HUES64 (cell line): ENCODE data around the gene KCNE3.

ENCODE experiments used
- H3K27ac ChIP-seq: 2 replicates; pipeline ENCODE4 v1.7.0; 2013; ENCODE audit warnings: low read depth, low read length, inconsistent platforms
- H3K27me3 ChIP-seq: 2 replicates; pipeline ENCODE4 v1.6.1; 2013; ENCODE audit warnings: mild to moderate bottlenecking, low read length; ENCODE audit not compliant: insufficient read depth
- H3K36me3 ChIP-seq: 2 replicates; pipeline ENCODE4 v1.6.1; 2013; ENCODE audit warnings: mild to moderate bottlenecking, low read length; ENCODE audit not compliant: insufficient read depth
- H3K4me1 ChIP-seq: 2 replicates; pipeline ENCODE4 v1.6.1; 2013; ENCODE audit warnings: mild to moderate bottlenecking, low read length, moderate library complexity; ENCODE audit not compliant: insufficient read depth
- H3K4me3 ChIP-seq: 2 replicates; pipeline ENCODE4 v1.5.1; 2013; ENCODE audit warnings: mild to moderate bottlenecking, low read length, moderate library complexity
- H3K9ac ChIP-seq: 2 replicates; pipeline ENCODE4 v1.6.1; 2013; ENCODE audit warnings: mild to moderate bottlenecking, low read depth, low read length
- H3K9me3 ChIP-seq: 2 replicates; pipeline ENCODE4 v1.6.1; 2013; ENCODE audit warnings: low read depth, low read length; ENCODE audit not compliant: insufficient read depth
- WGBS: fragments of 150-250, 120-280 bp; methylation state at CpG from one replicate; pipeline ENCODE4 v1.1.7; 2013; ENCODE audit warnings: missing lambda C conversion rate; 5-methylcytosine and 5-hydroxymethylcytosine counted together

KCNE3 gene

DNA sequence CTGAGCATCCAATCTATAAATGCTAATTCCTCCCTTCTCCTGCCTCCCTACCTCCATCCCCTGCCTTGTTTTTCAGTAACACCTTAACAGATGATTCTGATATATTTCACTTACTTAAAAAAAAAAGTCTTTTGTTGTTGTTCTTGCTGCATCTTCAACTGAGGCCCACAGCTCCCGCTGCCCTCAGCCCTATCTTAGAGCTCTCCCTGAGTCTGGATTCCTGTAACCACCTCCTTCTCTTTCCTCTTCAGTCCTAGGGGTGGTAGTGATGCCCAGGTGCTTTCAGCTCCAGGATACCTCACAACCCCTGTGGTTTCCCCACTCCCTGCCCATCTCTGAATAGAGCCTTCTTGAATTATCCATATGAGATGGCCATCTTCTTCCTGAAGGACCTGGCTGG is 3.7 kb upstream of the KCNE3 start:
- 90% methylated on average over 1 of the region's 1 CpG for WGBS
- Histone ChIP-seq H3K36me3 (no peaks in the 10 kb centered on the region), H3K4me1 (peaks cover 14% of the 10 kb centered on the region), H3K9me3 (no peaks in the 10 kb centered on the region), H3K9ac (no peak overlapping the region), H3K4me3 (no peak overlapping the region), H3K27ac (no peak overlapping the region), H3K27me3 (peaks cover 17% of the 10 kb centered on the region)

DNA sequence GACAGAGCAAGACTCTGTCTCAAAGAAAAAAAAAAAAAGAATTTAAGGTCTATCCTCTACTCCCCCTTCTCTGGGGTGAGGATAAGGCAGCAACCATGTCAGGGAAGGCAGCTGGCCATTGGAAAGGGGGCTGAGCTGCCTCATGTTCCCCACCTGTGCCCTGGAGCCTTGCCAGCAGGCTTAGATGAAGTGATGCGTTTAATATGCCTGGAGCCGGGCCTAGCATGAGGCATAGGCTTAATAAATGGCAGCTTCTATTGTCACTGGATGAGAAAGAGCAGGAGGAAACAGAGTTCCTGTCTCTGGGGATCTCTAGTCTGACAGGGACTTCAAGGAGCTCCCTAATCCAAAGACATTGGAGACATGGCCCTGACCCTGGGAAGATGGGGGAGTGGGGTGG is 3.2 kb upstream of the KCNE3 start:
- Histone ChIP-seq H3K9ac (no peak overlapping the region), H3K4me1 (peaks cover 14% of the 10 kb centered on the region), H3K4me3 (no peak overlapping the region), H3K27ac (no peak overlapping the region), H3K27me3 (peaks cover 20% of the 10 kb centered on the region), H3K9me3 (no peaks in the 10 kb centered on the region), H3K36me3 (no peaks in the 10 kb centered on the region)
- WGBS, result 89% methylated on average over 2 of the region's 2 CpGs

DNA sequence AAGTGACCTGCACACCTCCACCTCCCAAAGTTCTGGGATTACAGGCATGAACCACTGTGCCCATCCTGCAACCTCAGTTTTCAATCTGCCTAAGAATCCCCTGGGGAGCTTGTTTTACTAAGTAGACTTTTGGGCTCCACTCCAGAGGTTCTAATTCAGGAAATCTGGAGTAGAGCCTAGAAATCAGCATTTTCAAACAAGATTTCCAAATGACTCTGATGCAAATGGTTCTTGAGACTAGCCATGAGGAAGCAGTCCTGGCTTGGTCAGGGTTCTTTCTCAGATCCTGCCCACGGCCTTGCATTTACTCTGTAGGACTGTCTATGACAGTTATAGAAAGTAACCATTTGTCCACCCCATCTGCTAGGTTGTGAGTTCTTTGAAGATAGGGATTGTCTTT is 1.6 kb upstream of the KCNE3 start:
- 100% methylated on average over 1 of the region's 1 CpG for WGBS

DNA sequence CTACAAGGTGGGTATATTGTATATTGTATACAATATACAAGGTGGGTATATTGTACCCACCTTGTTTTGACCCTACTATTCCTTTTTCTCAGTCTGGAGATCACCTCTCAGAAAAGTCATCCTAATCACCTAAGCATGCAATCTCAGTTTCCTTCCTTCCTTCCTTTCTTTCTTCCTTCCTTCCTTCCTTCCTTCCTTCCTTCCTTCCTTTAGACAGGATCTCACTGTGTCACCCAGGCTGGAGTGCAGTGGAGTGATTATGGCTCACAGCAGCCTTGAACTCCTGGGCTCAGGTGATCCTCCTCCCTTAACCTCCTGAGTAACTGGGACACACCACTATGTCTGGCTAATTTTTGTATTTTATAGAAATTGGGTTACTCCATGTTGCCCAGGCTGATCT is 1.2 kb upstream of the KCNE3 start:
- no peak overlapping the region for H3K4me3 ChIP-seq
- no peak overlapping the region for H3K9ac ChIP-seq
- no peaks in the 10 kb centered on the region for H3K9me3 ChIP-seq
- H3K27me3 ChIP-seq, result peaks cover 20% of the 10 kb centered on the region
- H3K4me1 ChIP-seq, result peaks cover 14% of the 10 kb centered on the region
- H3K36me3 ChIP-seq, result no peaks in the 10 kb centered on the region
- no peak overlapping the region for H3K27ac ChIP-seq

More for the DNA sequence above, 1.6 kb upstream of the KCNE3 start:
- Histone ChIP-seq H3K9me3 (no peaks in the 10 kb centered on the region), H3K4me3 (no peak overlapping the region), H3K4me1 (peaks cover 14% of the 10 kb centered on the region), H3K27ac (no peak overlapping the region), H3K27me3 (peaks cover 20% of the 10 kb centered on the region), H3K9ac (no peak overlapping the region), H3K36me3 (no peaks in the 10 kb centered on the region)

DNA sequence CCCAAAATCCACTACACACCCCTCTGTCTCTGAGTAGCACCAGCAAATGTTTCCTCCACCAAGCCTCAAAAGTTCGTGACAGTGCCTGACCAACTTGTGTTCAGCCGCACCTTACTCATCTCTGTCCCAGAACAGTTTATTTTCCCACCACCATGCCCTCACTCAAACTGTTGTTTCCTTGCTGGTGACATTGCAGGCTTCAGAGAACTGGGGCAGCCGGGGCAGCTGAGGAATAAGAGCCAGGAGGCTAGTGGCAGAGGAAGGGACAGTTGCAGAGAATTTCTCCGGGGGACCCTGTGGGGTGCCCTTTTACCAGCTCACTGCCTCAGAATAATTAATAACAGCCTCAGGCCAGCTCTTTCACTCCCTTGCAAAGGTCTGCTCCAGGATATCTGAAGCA is 709 bp upstream of the KCNE3 start:
- WGBS, result 53% methylated on average over 4 of the region's 4 CpGs
- H3K4me3 ChIP-seq, result peak overlapping the region; percentile 67
- H3K36me3 ChIP-seq, result no peaks in the 10 kb centered on the region
- H3K9ac ChIP-seq, result peak overlapping the region; percentile 54; the same call in 1 of the 2 replicates
- no peaks in the 10 kb centered on the region for H3K9me3 ChIP-seq
- peaks cover 20% of the 10 kb centered on the region for H3K27me3 ChIP-seq
- no peak overlapping the region for H3K27ac ChIP-seq
- H3K4me1 ChIP-seq, result peaks cover 14% of the 10 kb centered on the region

DNA sequence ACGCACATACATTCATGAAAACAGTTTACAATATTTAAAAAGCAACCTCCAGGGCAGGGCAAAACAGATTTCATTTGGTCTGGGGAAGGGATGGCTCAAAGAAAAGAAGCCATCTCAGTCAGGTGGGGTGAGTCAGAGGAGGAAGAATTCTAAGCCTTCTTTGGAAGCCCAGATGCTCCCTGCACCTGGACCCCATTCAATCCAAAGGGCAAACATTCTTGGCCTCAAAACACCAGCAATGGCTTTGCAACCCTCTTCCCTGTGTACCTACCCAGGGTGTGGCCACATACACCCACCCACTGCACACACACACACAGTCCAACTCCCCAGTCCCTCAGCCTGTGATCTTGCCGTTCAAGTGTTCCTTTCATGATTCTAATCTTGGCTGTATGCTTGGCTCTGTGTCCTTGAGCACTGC is 2.0 kb downstream of the KCNE3 start:
- Histone ChIP-seq H3K4me3 (no peak overlapping the region), H3K9me3 (no peaks in the 10 kb centered on the region), H3K27ac (no peak overlapping the region), H3K9ac (no peak overlapping the region), H3K4me1 (peaks cover 26% of the 10 kb centered on the region), H3K36me3 (no peaks in the 10 kb centered on the region), H3K27me3 (peaks cover 20% of the 10 kb centered on the region)
- 93% methylated on average over 2 of the region's 2 CpGs for WGBS

DNA sequence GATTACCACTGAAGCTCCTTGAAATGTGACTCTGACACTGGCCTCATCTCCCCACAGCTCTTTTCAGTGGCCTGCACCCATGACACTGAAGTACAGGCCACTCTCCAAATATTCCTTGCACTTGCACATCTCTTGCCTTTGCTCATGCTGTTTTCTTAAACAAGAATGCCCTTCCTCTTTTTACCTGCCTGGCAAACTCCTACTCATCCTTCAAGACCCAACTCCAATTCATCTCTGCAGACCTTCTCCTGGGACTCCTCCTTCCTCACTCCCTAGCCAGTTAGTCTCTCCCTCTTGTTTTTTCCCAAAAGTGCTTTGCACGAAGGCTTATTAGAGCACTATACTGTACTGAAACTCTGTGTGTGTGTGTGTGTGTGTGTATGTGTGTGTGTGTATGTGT is 2.6 kb downstream of the KCNE3 start:
- H3K36me3 ChIP-seq, result no peaks in the 10 kb centered on the region
- no peak overlapping the region for H3K27ac ChIP-seq
- H3K4me1 ChIP-seq, result peaks cover 26% of the 10 kb centered on the region
- H3K9ac ChIP-seq, result no peak overlapping the region
- no peaks in the 10 kb centered on the region for H3K9me3 ChIP-seq
- peaks cover 20% of the 10 kb centered on the region for H3K27me3 ChIP-seq
- WGBS, result 100% methylated on average over 1 of the region's 1 CpG
- no peak overlapping the region for H3K4me3 ChIP-seq

DNA sequence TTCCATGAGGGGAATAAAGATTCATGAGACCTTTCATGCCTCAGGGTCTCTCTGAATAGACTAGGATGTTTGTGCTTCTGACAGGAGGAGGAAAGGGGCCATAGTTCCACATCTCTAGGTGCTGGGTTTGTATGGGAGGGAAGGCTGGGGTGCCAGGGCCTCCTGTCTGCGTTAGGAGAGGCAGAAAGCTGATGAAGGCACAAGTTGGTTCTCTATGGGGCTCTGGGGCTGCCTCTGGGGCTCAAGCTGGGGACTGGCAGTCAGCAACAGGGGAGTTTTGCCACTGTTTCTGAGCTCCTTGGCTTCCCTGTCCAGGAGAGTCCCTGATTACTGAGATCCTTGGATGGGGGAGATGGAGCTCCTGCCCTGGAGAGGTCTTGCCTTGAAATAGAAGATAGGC is 4.1 kb downstream of the KCNE3 start:
- Histone ChIP-seq H3K9ac (no peak overlapping the region), H3K4me3 (no peak overlapping the region), H3K9me3 (no peaks in the 10 kb centered on the region), H3K36me3 (no peaks in the 10 kb centered on the region), H3K4me1 (peaks cover 22% of the 10 kb centered on the region), H3K27ac (no peak overlapping the region), H3K27me3 (peaks cover 20% of the 10 kb centered on the region)
- 86% methylated on average over 1 of the region's 1 CpG for WGBS

DNA sequence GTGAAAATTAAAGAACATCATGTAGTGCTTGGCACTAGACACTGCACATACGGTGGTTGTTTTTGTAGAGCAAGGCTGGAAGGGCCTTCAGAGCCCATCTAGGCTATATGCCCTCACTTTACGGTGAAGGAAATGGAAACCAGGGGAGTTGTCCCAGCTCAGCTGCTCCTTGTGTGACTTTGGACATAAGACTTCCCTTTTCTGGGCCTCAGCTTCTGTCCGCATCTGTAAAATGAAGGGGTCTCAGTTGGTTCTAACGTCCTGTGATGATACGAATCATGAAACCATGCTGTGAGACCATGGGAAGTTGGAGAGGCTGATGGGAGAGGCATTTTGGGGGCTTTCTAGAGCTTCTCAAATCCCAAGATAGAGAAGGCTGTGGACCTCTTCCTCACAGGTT is 4.7 kb downstream of the KCNE3 start:
- Histone ChIP-seq H3K27me3 (peaks cover 17% of the 10 kb centered on the region), H3K9me3 (no peaks in the 10 kb centered on the region), H3K9ac (no peak overlapping the region), H3K27ac (no peak overlapping the region), H3K36me3 (no peaks in the 10 kb centered on the region), H3K4me3 (no peak overlapping the region), H3K4me1 (peaks cover 16% of the 10 kb centered on the region)
- WGBS, result 94% methylated on average over 5 of the region's 5 CpGs

DNA sequence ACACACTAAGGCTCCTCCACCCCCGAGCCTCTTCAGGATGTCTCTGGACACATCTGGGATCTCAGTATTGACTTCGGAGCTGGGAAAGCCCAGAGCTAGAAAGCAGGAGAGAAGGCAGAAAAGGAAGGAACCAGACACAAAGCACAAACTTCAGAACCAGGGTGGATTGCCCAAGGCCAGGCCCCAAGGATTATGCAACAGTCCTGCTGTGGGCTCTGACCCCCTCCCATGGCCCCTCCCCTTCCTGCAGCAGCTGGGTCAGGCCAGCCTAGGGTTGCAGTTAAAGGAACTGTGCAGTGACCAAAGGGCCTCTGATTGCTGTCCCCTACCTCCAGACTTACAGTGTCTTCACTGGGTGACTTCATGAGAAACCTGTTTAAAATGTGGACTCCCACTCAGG is 5.3 kb downstream of the KCNE3 start:
- H3K4me1 ChIP-seq, result peaks cover 15% of the 10 kb centered on the region; the same call in 1 of the 2 replicates
- H3K9me3 ChIP-seq, result no peaks in the 10 kb centered on the region
- H3K27ac ChIP-seq, result no peak overlapping the region
- WGBS, result 84% methylated on average over 2 of the region's 2 CpGs
- no peaks in the 10 kb centered on the region for H3K36me3 ChIP-seq
- H3K27me3 ChIP-seq, result peaks cover 13% of the 10 kb centered on the region
- 0 out of 2 replicates have a peak overlapping the region, but pooled peaks have one; percentile 1 for H3K9ac ChIP-seq
- H3K4me3 ChIP-seq, result no peak overlapping the region

DNA sequence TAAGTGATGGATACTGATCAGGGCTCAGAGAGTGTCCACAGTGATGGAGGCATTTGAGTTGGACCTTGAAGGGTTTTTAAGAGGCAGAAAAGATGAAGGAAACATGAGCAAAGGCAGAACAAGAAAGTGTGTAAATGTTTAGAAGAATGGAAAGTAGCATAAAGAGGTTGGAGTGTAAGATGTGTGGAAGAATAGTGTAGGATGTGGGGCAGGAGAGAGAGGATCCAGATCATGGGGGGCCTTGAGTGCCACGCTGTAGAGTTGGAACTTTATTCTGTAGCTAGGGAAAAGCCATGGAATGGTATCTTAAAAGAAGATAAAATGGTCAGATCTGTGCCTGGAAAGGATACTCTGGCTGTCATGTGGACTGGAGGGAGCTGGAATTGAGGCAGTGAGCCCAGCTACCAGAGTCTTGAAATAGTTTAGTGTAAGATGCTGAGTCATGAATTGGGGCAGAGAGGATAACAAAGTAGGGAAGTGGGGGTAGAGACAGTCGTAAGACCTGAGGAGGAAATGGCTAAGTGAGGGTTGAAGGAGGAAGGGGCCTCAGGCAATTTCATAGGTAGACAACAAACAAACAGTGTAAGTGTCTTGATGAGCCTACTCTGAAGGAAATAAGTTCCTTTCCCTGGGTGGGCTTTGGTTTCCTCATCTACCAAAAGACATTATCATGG is 6.7 kb downstream of the KCNE3 start:
- Histone ChIP-seq H3K27me3 (no peaks in the 10 kb centered on the region), H3K4me1 (peaks cover 12% of the 10 kb centered on the region; the same call in 1 of the 2 replicates), H3K9me3 (no peaks in the 10 kb centered on the region), H3K27ac (no peak overlapping the region), H3K4me3 (no peak overlapping the region), H3K9ac (no peak overlapping the region), H3K36me3 (no peaks in the 10 kb centered on the region)
- WGBS, result 77% methylated on average over 2 of the region's 2 CpGs

DNA sequence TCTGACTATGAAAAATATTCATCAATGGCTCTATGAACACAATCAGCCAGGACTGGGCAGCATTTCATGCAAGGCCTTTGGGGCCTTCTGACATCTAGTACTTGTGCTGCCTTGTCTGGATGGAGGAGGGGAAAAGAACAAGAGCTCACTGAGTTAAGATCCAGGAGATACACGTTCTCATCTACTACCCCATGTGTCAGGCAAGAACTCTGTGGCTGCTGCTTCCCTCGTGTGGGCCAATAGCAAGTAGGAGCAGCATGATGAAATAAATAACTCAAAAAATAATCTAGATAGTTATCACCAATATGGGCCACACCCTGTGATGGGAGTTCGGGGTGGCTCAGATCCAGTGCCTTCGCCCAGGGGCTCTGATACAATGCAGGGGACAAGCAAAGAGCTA is 7.3 kb downstream of the KCNE3 start:
- Histone ChIP-seq H3K4me3 (no peak overlapping the region), H3K4me1 (peaks cover 12% of the 10 kb centered on the region; the same call in 1 of the 2 replicates), H3K9ac (no peak overlapping the region), H3K36me3 (no peaks in the 10 kb centered on the region), H3K27ac (no peak overlapping the region), H3K27me3 (no peaks in the 10 kb centered on the region), H3K9me3 (no peaks in the 10 kb centered on the region)
- WGBS, result 97% methylated on average over 3 of the region's 4 CpGs
